HTERT RPE-1 (cell line): ENCODE results near the gene HECA.

ENCODE experiments used
- in situ Hi-C: fragments of 300-500 bp; cut with MboI; formaldehyde crosslinking; loops from 4 replicates; pipeline ENCODE4 v1.14.3; 2020; ENCODE audit warnings: low sequenced_read_pairs

Gene HECA

GRCh38 chr6:139159016-139159415 is 24.1 kb downstream of the HECA start:
- in situ Hi-C loops, result no loop called here

GRCh38 chr6:139161169-139161568 is 26.3 kb downstream of the HECA start:
- in situ Hi-C loops, result no loop called here

GRCh38 chr6:139161817-139162284 is 27.0 kb downstream of the HECA start:
- in situ Hi-C loops, result no loop called here

- in situ Hi-C loops, result no loop called here
Observed at GRCh38 chr6:139164001-139164400, 29.1 kb downstream of the HECA start.

GRCh38 chr6:139165324-139165723 is 30.4 kb downstream of the HECA start:
- in situ Hi-C loops, result no loop called here

GRCh38 chr6:139166238-139166955 is 31.5 kb downstream of the HECA start:
- in situ Hi-C loops, result no loop called here

GRCh38 chr6:139166956-139167313 is 32.1 kb downstream of the HECA start:
- in situ Hi-C loops, result no loop called here

- in situ Hi-C loops, result no loop called here
Observed at GRCh38 chr6:139172151-139172550, 37.3 kb downstream of the HECA start.

GRCh38 chr6:139172567-139172966 is 37.7 kb downstream of the HECA start:
- in situ Hi-C loops, result no loop called here

- in situ Hi-C loops, result no loop called here
Observed at GRCh38 chr6:139173172-139173571, 38.3 kb downstream of the HECA start.

- in situ Hi-C loops, result no loop called here
Observed at GRCh38 chr6:139173822-139174221, 38.9 kb downstream of the HECA start.

- in situ Hi-C loops, result no loop called here
Observed at GRCh38 chr6:139174961-139175360, 40.1 kb downstream of the HECA start.

- in situ Hi-C loops, result no loop called here
Observed at GRCh38 chr6:139175389-139175948, 40.6 kb downstream of the HECA start.

- in situ Hi-C loops, result no loop called here
Observed at GRCh38 chr6:139181236-139181635, 46.4 kb downstream of the HECA start.

GRCh38 chr6:139184047-139184446 is 49.2 kb downstream of the HECA start:
- in situ Hi-C loops, result no loop called here

GRCh38 chr6:139184459-139184858 is 49.6 kb downstream of the HECA start:
- in situ Hi-C loops, result no loop called here

- in situ Hi-C loops, result no loop called here
Observed at GRCh38 chr6:139186242-139186641, 51.4 kb downstream of the HECA start.

GRCh38 chr6:139186692-139187091 is 51.8 kb downstream of the HECA start:
- in situ Hi-C loops, result no loop called here

- in situ Hi-C loops, result no loop called here
Observed at GRCh38 chr6:139187489-139187888, 52.6 kb downstream of the HECA start.

GRCh38 chr6:139189665-139190064 is 54.8 kb downstream of the HECA start:
- in situ Hi-C loops, result no loop called here

GRCh38 chr6:139194740-139195139 is 59.9 kb downstream of the HECA start:
- in situ Hi-C loops, result no loop called here

GRCh38 chr6:139198529-139199288 is 63.8 kb downstream of the HECA start:
- in situ Hi-C loops, result no loop called here
